A673 (cell line): ENCODE measurements around the gene NELL1.

ENCODE experiments used
- CTCF ChIP-seq: fragments of 300-800, 200-600 bp; sonication (generic); conservative IDR thresholded peaks from 2 replicates; pipeline ENCODE4 v1.5.1; 2017; ENCODE audit warnings: low read depth, mild to moderate bottlenecking, antibody characterized with exemption, low read length, moderate library complexity, mixed read lengths
- EZH2 ChIP-seq: fragments of 200-600 bp; sonication (generic); IDR thresholded peaks from 2 replicates; pipeline ENCODE4 v1.6.1; 2017; ENCODE audit warnings: borderline replicate concordance, low read depth, mild to moderate bottlenecking, mixed read lengths, antibody characterized with exemption, low read length; ENCODE audit not compliant: poor library complexity, severe bottlenecking

- TF ChIP-seq CTCF (no peak), EZH2 (no peak)
These were observed 778.5 kb downstream of the NELL1 start for GRCh38 chr11:21447871-21448270.
